ENCODE results near the gene TMEM130.

Gene TMEM130

GRCh38 chr7:98887038-98887437 lies 17.2 kb upstream of the TMEM130 start:
- TF ChIP-seq FOXP2 (optimal IDR thresholded peaks at IDR 0.05; ENCODE audit: borderline replicate concordance, extremely low read depth, extremely low read length, insufficient read depth) = no peak

GRCh38 chr7:98884416-98884815 lies 14.6 kb upstream of the TMEM130 start:
- no peak for TF ChIP-seq SIN3A (IDR thresholded peaks at IDR 0.05; ENCODE audit: borderline replicate concordance, insufficient read depth, low read length)
- no peak for TF ChIP-seq REST (IDR thresholded peaks at IDR 0.05; ENCODE audit: insufficient read depth in 1 of 2, low read depth in 2 of 2, low read length in 2 of 2)
- no peak for TF ChIP-seq FOXP2 (optimal IDR thresholded peaks at IDR 0.05; ENCODE audit: borderline replicate concordance, extremely low read depth, extremely low read length, insufficient read depth)
- TF ChIP-seq POLR2AphosphoS5 (IDR thresholded peaks at IDR 0.05; ENCODE audit: low read depth, low read length) = no peak
- TF ChIP-seq TAF1 (IDR thresholded peaks at IDR 0.05; ENCODE audit: borderline replicate concordance, insufficient read depth, low read length) = no peak

GRCh38 chr7:98881561-98882315 lies 11.9 kb upstream of the TMEM130 start:
- TF ChIP-seq REST (IDR thresholded peaks at IDR 0.05; ENCODE audit: insufficient read depth in 1 of 2, low read depth in 2 of 2, low read length in 2 of 2) (no peak), FOXP2 (optimal IDR thresholded peaks at IDR 0.05; ENCODE audit: borderline replicate concordance, extremely low read depth, extremely low read length, insufficient read depth) (no peak), SIN3A (IDR thresholded peaks at IDR 0.05; ENCODE audit: borderline replicate concordance, insufficient read depth, low read length) (no peak), TAF1 (IDR thresholded peaks at IDR 0.05; ENCODE audit: borderline replicate concordance, insufficient read depth, low read length) (no peak), POLR2AphosphoS5 (IDR thresholded peaks at IDR 0.05; ENCODE audit: low read depth, low read length) (no peak)

- TF ChIP-seq POLR2AphosphoS5 (IDR thresholded peaks at IDR 0.05; ENCODE audit: low read depth, low read length) (no peak), TAF1 (IDR thresholded peaks at IDR 0.05; ENCODE audit: borderline replicate concordance, insufficient read depth, low read length) (no peak), REST (IDR thresholded peaks at IDR 0.05; ENCODE audit: insufficient read depth in 1 of 2, low read depth in 2 of 2, low read length in 2 of 2) (no peak), FOXP2 (optimal IDR thresholded peaks at IDR 0.05; ENCODE audit: borderline replicate concordance, extremely low read depth, extremely low read length, insufficient read depth) (no peak), SIN3A (IDR thresholded peaks at IDR 0.05; ENCODE audit: borderline replicate concordance, insufficient read depth, low read length) (no peak)
These were observed 10.7 kb upstream of the TMEM130 start for GRCh38 chr7:98880485-98880884.

- TF ChIP-seq POLR2AphosphoS5 (IDR thresholded peaks at IDR 0.05; ENCODE audit: low read depth, low read length) (no peak), TAF1 (IDR thresholded peaks at IDR 0.05; ENCODE audit: borderline replicate concordance, insufficient read depth, low read length) (no peak)
These were observed 10.1 kb upstream of the TMEM130 start for GRCh38 chr7:98879979-98880315.

- TF ChIP-seq POLR2AphosphoS5 (IDR thresholded peaks at IDR 0.05; ENCODE audit: low read depth, low read length) = no peak
- TF ChIP-seq FOXP2 (optimal IDR thresholded peaks at IDR 0.05; ENCODE audit: borderline replicate concordance, extremely low read depth, extremely low read length, insufficient read depth) = no peak
- no peak for TF ChIP-seq TAF1 (IDR thresholded peaks at IDR 0.05; ENCODE audit: borderline replicate concordance, insufficient read depth, low read length)
- TF ChIP-seq SIN3A (IDR thresholded peaks at IDR 0.05; ENCODE audit: borderline replicate concordance, insufficient read depth, low read length) = no peak
- no peak for TF ChIP-seq REST (IDR thresholded peaks at IDR 0.05; ENCODE audit: insufficient read depth in 1 of 2, low read depth in 2 of 2, low read length in 2 of 2)
These were observed 9.6 kb upstream of the TMEM130 start for GRCh38 chr7:98879198-98879978.
